Stimulated activated CD4-positive, alpha-beta T cell treated with anti-CD3 and anti-CD28 coated beads, Interleukin-15, amount 100 ng/mL, for 1 hour (primary cell): ENCODE data around the gene STAM.
"Not testable (repeated sequence)": the region's sequence is repeated elsewhere in the genome, so short reads cannot be mapped to it uniquely, and the experiment has no call there.

Experiments
- DNase-seq, 2 donors: peaks; one replicate each; pipeline ENCODE4 v3.0.0-alpha.2; 2020; ENCODE audit warnings: low read depth in 1 of 2, low spot score in 1 of 2

Gene STAM

GRCh38 chr10:17674566-17674965 lies 30.6 kb downstream of the STAM start:
- DNase-seq: no peak

DNA sequence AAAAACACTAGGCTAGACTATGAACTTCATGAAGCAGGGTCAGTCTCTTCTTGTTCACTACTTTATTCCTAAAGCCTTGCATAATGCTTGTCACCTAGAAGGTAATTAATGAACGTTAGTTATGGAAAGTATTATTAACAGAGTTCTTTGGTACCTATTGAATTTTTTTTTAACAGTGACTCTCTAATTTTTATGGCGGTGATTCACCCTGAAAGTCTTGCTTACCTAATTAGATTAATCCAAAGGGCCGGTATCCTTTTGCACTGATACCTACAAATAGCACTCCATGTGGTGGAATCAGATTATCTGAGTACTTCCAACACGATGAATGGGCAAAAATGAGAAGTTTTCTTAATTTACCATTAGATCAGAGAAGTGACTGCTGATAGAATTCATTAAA lies 31.7 kb downstream of the STAM start:
- DNase-seq: no peak

DNA sequence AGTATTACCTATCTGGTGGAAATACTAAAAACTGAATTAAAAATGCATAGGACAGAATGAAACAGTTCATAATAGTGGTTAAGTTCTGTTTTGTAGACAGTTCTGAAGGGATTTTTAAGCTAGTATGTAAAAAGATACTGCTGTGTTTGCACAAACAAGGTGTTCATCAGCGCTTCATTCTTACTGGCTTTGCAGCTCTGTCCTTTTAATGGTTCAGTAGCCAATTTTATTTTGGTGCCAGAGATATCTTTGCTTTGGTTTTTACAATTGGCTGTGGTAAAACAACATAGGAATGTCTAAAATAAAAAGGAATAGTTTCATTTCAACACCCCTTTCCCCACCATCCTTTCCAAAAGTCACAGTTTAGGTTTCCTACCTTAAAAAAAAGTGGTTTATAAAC lies 33.0 kb downstream of the STAM start:
- no peak for DNase-seq

- no peak for DNase-seq
Measured at GRCh38 chr10:17682236-17682946, 38.4 kb downstream of the STAM start.

GRCh38 chr10:17683541-17683940 lies 39.6 kb downstream of the STAM start:
- no peak for DNase-seq

DNA sequence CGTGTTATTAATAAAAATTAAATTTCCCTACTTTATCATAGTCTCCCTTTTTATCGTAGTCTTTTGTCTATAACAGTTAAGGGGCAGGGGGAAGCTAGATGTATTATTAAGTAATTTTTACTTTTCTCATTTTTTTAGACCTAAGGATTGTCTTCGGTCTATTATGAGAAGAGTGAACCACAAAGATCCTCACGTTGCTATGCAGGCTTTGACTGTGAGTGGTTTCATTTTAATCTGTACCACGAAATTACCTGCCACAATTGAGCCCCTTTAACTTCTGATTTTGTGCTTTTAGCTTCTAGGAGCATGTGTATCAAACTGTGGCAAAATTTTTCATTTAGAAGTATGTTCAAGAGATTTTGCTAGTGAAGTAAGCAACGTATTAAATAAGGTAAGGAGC lies 40.6 kb downstream of the STAM start:
- DNase-seq: no peak

- DNase-seq: no peak
Measured at GRCh38 chr10:17685233-17685840, 41.4 kb downstream of the STAM start.

- no peak for DNase-seq
Measured at GRCh38 chr10:17687117-17687831, 43.3 kb downstream of the STAM start.

DNA sequence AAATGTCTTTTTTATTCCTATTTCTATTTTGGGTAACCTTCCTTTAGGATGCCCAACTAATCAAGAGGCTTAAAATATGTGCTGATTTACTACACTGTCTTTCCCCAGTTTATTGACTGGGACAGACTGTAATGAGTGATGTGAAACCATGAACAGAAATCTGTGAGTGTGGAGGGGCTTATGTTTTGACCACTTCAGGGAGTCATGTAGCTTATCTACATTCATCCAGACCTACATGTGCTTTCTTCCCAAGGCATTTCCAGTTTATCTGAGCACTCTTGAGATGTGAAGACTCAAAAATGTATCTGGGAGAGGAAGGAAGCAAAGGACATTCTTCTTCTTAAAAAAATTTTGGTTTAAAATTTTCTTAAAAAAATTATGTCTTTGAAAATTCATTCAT lies 45.2 kb downstream of the STAM start:
- DNase-seq: no peak

DNA sequence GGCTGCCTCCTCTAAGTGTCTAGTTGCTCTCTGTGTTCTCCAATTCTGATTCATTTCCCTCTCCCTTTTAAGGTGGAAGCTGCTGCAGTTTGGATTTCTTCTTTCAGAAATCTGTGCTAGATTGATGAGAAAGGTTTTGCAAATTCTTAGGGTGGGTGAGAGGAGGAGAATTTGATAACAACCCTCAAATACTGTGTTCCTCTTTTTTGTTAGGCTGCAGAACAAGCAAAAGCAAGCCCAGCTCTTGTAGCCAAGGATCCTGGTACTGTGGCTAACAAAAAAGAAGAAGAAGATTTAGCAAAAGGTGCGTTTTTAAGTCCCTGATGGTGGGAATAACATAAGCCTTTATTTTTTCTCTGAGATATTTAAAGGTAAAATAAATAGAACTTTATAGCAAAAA lies 49.1 kb downstream of the STAM start:
- DNase-seq: no peak

DNA sequence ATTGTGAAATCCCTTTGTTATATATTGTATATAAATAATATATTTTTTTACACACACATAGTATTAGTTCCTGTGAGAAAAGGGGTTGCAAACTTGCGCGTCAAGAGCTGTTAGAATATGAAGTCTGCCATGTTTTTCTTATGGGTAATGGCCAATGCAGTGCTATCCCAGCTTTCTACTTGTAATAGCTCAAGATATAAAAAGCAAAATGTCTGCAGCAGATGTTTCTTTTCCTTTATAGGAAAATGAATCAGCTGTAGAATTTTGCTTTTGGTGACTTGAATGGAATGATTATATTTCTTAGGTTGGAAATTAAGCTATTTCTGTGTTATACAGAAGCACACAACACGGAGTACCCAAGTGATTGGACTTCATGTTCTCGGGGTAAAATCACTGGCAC lies 54.7 kb downstream of the STAM start:
- no peak for DNase-seq

DNA sequence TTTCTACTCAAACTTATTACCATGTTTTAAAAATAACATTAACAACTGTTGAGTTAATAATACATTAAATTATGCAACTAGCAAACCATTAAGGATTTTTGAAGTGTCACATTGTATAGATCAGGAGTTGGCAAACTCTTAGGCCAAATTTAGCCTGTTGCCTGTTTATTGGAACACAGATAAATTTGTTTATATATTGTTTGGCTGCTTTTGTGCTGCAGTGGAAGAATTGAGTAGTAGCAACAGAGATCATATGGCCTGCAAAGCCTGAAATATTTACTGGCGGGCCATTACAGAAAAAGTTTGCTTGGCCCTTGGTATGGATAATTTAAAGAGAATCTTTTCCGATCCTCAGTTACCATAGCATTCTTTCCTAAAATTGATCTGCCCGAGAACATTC lies 57.4 kb downstream of the STAM start:
- no peak for DNase-seq

GRCh38 chr10:17703706-17704105 lies 59.8 kb downstream of the STAM start:
- DNase-seq: no peak

DNA sequence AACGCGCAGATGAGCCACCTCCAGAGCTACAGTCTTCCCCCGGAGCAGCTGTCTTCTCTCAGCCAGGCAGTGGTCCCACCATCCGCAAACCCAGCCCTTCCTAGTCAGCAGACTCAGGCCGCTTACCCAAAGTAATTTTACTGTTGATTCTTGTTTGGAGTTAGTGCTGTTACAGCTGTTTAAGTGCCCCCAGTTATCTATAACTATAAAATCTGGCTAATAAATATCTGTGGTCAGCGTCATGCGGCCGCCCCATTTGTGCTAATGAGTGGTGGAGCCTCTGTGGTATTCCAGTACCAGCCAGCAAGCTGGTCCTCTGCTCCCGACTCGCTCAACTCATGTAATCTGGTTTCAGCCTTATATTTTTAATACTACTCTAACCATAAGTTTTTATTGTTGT lies 64.9 kb downstream of the STAM start:
- DNase-seq: no peak

DNA sequence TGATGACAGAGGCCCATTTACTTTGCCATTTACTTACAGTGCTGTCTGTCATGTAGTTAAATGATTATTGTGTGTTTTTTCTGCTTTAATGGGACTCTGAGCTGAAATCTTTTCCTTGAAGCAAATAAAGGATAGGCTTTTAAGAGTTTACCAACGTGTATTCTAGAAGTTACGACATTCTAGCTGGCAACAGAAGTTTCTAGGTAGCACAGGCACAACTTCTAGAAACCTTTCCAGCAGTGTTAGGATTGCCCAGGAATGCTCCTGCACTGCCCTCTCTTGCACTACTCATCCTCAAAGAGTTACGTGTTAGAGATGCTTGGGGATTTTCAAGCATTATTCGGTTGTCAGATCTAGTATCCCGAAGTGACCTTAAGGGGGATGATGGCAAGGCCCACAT lies 65.5 kb downstream of the STAM start:
- DNase-seq: no peak

DNA sequence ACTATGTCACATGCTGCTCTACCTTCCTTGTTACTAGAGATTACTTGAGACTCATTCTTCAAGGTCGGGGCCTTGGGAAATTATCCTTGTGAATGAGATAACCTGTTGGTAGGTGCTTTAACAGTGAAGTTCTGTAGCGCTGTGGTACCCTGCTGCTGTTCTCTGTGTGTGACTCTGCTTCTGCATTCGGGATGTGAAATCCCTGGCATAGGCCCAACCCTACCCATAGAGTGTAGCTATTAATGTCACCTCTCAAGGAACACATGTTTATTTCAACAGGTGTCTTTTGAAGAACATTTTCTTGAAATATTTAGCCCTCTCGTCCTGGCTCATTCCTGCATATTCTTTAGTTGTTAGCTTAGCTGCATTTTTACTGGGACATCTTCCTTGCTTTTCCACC lies 66.2 kb downstream of the STAM start:
- no peak for DNase-seq

DNA sequence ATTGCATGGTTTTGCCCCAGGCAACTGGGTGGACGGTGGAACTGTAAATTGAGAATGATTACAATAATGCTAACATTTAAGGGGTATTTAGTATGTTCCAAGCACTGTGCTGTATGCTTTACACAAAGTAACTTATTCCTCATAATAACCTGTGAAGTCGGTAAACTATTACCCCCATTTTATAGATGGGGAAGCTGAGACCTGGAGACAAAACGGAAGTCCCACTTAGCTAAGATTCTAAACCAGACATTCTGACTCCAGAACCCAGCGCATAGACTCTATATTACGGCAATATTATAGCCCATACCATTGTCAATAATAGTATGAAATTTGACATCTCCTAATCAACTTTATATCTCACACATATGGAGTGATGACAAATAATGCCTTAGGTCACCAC lies 68.1 kb downstream of the STAM start:
- DNase-seq: no peak

DNA sequence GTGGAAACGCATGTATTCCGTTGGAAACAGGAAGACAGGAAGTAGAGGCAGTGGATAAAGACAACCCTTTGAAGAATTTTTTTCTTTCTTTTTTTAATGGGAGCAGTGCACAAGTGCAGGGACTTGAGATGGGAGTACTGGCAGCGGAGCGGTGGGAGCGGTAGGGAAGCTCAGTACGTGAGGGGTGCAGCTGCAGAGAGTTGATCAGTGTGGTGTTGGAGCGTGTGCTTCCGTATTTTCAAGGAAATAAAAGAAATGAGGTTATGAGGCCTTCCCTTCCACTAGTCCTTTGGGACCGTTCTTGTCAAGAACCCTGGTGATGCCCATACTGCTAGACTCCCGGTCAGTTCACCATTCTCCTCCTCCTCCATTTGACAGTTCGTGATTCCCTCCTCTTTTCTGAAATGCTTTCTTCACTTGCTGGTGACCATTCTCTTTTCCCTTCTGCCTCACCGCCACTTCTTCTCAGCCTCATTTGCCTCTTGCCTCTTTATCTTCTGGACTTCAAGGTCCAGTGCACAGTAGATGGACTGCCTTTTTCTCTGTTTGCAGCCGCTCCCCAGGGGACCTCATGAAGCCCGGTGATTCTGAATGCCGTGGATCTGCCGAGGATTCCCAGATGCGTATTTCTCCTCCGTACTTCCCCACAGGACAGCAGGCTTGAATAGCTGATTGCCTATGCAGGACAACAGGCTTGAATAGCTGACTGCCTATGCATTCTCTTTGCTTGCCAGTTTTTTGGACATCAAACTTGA lies 68.9 kb downstream of the STAM start:
- no peak for DNase-seq

DNA sequence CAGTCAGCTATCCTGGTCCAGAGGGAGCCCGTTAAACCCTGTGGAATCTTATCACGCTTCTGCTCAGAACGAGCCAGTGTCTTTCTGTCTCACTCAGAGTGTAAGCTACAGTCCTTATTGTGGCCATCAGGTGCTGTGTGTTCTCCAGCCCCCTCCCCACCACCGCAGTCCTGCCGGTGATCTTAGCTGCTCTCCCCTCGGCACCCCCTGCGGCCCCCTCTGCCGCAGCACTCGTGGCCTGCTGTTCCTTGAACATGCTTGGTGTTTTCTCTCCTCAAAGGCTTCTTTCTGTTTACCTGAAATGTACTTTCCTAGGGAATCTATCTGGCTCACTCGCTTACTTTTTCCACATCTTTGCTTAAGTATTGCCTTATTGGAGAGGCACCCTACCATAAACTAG lies 69.8 kb downstream of the STAM start:
- DNase-seq: no peak

GRCh38 chr10:17716161-17716560 lies 72.2 kb downstream of the STAM start:
- no peak for DNase-seq

DNA sequence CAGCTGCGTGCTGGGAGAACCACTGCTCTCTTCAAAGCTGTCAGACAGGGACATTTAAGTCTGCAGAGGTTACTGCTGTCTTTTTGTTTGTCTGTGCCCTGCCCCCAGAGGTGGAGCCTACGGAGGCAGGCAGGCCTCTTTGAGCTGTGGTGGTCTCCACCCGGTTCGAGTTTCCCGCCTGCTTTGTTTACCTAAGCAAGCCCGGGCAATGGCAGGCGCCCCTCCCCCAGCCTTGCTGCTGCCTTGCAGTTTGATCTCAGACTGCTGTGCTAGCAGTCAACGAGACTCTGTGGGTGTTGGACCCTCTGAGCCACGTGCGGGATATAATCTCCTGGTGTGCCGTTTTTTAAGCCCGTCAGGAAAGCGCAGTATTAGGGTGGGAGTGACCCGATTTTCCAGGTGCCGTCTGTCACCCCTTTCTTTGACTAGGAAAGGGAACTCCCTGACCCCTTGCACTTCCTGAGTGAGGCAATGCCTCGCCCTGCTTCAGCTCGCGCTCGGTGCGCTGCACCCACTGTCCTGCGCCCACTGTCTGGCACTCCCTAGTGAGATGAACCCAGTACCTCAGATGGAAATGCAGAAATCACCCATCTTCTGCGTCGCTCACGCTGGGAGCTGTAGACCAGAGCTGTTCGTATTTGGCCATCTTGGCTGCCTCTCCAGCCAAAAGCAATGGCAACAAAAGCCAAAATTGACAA lies 78.5 kb downstream of the STAM start:
- DNase-seq: not testable (repeated sequence)
